ENCODE measurements around the gene LIMS1. TPM values are rescaled to one million over a fixed set of nuclear protein-coding genes. Genes with fewer than 3 reads are reported as not detected.
A peak's percentile ranks its signal among the peaks of the same experiment; 100 is the strongest.
"Not testable (repeated sequence)": the region's sequence is repeated elsewhere in the genome, so short reads cannot be mapped to it uniquely, and the experiment has no call there.

LIMS1 gene
- total and polyA plus RNA-seq, 11 donors: 21.3 to 136 (median 76.0) TPM

- intact Hi-C loops (cut with DNase I): no loop called here
- Histone ChIP-seq H3K27me3 (no peaks in the 10 kb centered on the region), H3K9me3 (no peaks in the 10 kb centered on the region), H3K36me3 (no peaks in the 10 kb centered on the region), H3K4me3 (no peak overlapping the region), H3K27ac (peak overlapping the region; percentile 10 to 81 (median 52)), H3K4me1 (peaks cover 7 to 45% (median 34%) of the 10 kb centered on the region in 12 donors)
- 30 to 41% (median 36%) methylated on average over 7 of the region's 7 CpGs for WGBS, 4 donors
- ATAC-seq: peak in 3 of 4 donors; percentile 64 to 70 (median 64)
- DNase-seq: peak in 1 of 5 donors; percentile 46
- no peak for TF ChIP-seq POLR2A (IDR thresholded peaks at IDR 0.05)
- no peak for TF ChIP-seq CTCF (IDR thresholded peaks at IDR 0.05)
Measured at GRCh38 chr2:108553209-108553919, 19.1 kb downstream of the LIMS1 start.

GRCh38 chr2:108554528-108554927 lies 20.3 kb downstream of the LIMS1 start:
- Histone ChIP-seq H3K9me3 (no peaks in the 10 kb centered on the region), H3K27me3 (no peaks in the 10 kb centered on the region), H3K27ac (peak overlapping the region in 11 of 12 donors; percentile 27 to 81 (median 50)), H3K36me3 (no peaks in the 10 kb centered on the region), H3K4me3 (no peak overlapping the region), H3K4me1 (peaks cover 7 to 51% (median 35%) of the 10 kb centered on the region in 12 donors)
- WGBS, 4 donors: 45 to 66% (median 52%) methylated on average over 5 of the region's 5 CpGs
- TF ChIP-seq CTCF (IDR thresholded peaks at IDR 0.05) (peak in 1 of 12 donors; percentile 10), POLR2A (IDR thresholded peaks at IDR 0.05) (no peak)
- DNase-seq (peak; percentile 55 to 81 (median 66)), ATAC-seq (peak; percentile 88 to 92 (median 90))
- intact Hi-C loops (cut with DNase I): no loop called here

GRCh38 chr2:108555572-108555971 lies 21.3 kb downstream of the LIMS1 start:
- WGBS, 4 donors: 88 to 98% (median 97%) methylated on average over 2 of the region's 2 CpGs
- DNase-seq: no peak
- no peaks in the 10 kb centered on the region for H3K36me3 ChIP-seq
- H3K4me3 ChIP-seq: no peak overlapping the region
- H3K27ac ChIP-seq: peak overlapping the region in 10 of 12 donors; percentile 39 to 81 (median 52)
- peaks cover 7 to 62% (median 45%) of the 10 kb centered on the region in 12 donors for H3K4me1 ChIP-seq
- intact Hi-C loops (cut with DNase I): no loop called here
- ATAC-seq: peak; percentile 29 to 51 (median 38)
- TF ChIP-seq CTCF (IDR thresholded peaks at IDR 0.05) (no peak), POLR2A (IDR thresholded peaks at IDR 0.05) (no peak)
- no peaks in the 10 kb centered on the region for H3K27me3 ChIP-seq
- H3K9me3 ChIP-seq: no peaks in the 10 kb centered on the region

GRCh38 chr2:108556581-108556980 lies 22.3 kb downstream of the LIMS1 start:
- Histone ChIP-seq H3K27ac (peak overlapping the region in 10 of 12 donors; percentile 27 to 81 (median 52)), H3K4me1 (peaks cover 7 to 71% (median 53%) of the 10 kb centered on the region in 12 donors)
- H3K9me3 ChIP-seq; ATAC-seq; H3K4me3 ChIP-seq; H3K36me3 ChIP-seq; intact Hi-C loops (cut with DNase I); H3K27me3 ChIP-seq: not testable (repeated sequence)
- 46 to 62% (median 56%) methylated on average over 2 of the region's 2 CpGs for WGBS, 4 donors
- peak in 2 of 5 donors; percentile 29 to 44 for DNase-seq
